ENCODE data around the gene DYNC2I2. TPM values are rescaled to one million over a fixed set of nuclear protein-coding genes. Genes with fewer than 3 reads are reported as not detected.

DYNC2I2 gene
- total and polyA plus RNA-seq, 4 donors = 32.5 to 84.8 (median 66.0) TPM

DNA sequence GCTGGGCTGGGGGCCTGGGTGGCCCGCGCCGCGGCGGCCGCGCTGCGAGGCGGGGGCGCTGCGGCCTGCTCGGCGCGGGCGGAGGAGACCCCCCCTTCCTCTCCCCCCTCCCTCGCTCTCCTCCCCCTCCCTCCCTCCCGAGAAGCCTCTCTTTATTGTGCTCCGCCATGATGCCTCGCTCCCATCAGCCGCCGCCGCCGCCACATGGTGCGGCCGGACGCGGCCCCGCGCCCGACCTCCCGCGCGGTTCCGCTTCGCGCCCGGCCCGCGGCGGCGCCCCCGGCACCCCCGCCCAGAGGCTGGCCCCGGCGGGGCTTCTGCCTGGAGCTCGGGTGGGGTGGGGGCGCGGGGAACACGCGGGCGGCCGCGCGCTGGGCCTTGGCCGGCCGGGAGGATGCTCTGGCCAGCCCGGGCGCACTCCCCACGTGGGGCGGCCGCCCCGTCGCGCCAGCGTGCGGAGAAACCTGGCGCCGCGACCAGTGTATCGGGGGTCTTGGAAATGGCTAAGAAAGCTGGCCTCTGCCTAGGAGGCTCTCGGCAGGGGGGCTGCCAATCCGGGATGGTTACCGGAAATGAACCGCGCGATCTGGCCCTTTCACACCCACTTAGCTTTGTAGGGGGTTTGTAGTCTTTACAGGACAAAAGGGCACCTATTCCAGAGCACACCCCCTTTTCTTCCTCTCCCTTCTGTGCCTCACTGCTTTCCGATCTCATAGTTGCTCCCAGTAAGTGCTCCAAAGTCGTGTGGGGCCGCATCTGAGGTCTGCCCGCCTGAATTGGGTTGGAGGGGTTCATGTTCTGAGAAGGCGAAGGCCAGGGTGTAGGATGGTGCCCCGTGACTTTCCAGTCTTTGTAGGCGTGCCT lies 33.4 kb upstream of the DYNC2I2 start:
- Histone ChIP-seq H3K9me3 (ENCODE audit: control insufficient read depth in 4 of 4, insufficient read depth in 3 of 4, low read length in 3 of 4) (no peaks in the 10 kb centered on the region), H3K27me3 (ENCODE audit: control insufficient read depth in 3 of 3, insufficient read depth in 3 of 3, low read length in 2 of 3) (no peaks in the 10 kb centered on the region), H3K9ac (ENCODE audit: insufficient read depth in 1 of 2, low read length in 2 of 2) (peak overlapping the region; percentile 49 to 90), H3K4me3 (peak overlapping the region; percentile 64), H3K27ac (ENCODE audit: low read depth in 1 of 2, low read length in 1 of 2) (peak overlapping the region; percentile 73 to 99), H3K36me3 (ENCODE audit: control insufficient read depth in 4 of 4, insufficient read depth in 4 of 4, low read length in 4 of 4) (peaks cover 3 to 28% (median 19%) of the 10 kb centered on the region in 4 donors), H3K4me1 (ENCODE audit: control insufficient read depth in 5 of 5, insufficient read depth in 5 of 5, low read length in 5 of 5) (peaks cover 4 to 32% (median 10%) of the 10 kb centered on the region in 5 donors)
- WGBS, 2 donors = 0% methylated on average over 33 to 83 of the region's 83 CpGs
- DNase-seq = peak; percentile 56 to 79 (median 72)
- ATAC-seq (ENCODE audit: insufficient read depth, low FRiP score) = no peak
- TF ChIP-seq, protein P1, sequence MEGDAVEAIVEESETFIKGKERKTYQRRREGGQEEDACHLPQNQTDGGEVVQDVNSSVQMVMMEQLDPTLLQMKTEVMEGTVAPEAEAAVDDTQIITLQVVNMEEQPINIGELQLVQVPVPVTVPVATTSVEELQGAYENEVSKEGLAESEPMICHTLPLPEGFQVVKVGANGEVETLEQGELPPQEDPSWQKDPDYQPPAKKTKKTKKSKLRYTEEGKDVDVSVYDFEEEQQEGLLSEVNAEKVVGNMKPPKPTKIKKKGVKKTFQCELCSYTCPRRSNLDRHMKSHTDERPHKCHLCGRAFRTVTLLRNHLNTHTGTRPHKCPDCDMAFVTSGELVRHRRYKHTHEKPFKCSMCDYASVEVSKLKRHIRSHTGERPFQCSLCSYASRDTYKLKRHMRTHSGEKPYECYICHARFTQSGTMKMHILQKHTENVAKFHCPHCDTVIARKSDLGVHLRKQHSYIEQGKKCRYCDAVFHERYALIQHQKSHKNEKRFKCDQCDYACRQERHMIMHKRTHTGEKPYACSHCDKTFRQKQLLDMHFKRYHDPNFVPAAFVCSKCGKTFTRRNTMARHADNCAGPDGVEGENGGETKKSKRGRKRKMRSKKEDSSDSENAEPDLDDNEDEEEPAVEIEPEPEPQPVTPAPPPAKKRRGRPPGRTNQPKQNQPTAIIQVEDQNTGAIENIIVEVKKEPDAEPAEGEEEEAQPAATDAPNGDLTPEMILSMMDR (IDR thresholded peaks at IDR 0.05; ENCODE audit: control extremely low read depth, extremely low read depth) = no peak

DNA sequence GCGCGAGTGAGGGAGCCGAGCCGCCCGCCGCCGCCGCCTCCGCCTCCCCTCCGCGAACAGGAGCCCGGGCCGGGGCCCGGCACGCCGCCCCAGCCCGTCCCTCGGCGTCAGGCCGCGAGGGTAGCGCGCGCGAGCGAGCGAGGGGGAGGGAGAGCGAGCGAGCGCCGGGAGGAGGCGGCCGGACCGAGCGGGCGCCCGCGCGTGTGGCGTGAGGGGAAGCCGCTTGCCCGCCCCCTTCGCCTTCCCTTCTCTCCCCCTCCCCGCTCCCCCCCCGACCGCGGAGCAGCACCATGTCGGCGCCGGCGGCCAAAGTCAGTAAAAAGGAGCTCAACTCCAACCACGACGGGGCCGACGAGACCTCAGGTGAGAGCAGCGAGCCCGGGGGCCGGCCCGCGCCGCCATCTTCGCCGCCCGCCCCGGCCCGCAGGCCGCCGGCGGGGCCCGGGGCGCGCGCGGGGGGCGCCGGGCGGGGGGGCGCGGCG lies 32.7 kb upstream of the DYNC2I2 start:
- Histone ChIP-seq H3K27me3 (ENCODE audit: control insufficient read depth in 3 of 3, insufficient read depth in 3 of 3, low read length in 2 of 3) (no peaks in the 10 kb centered on the region), H3K9ac (ENCODE audit: insufficient read depth in 1 of 2, low read length in 2 of 2) (no peak overlapping the region), H3K4me3 (peak overlapping the region; percentile 75), H3K27ac (ENCODE audit: low read depth in 1 of 2, low read length in 1 of 2) (peak overlapping the region; percentile 91 to 99), H3K36me3 (ENCODE audit: control insufficient read depth in 4 of 4, insufficient read depth in 4 of 4, low read length in 4 of 4) (peaks cover 2 to 26% (median 16%) of the 10 kb centered on the region in 4 donors), H3K9me3 (ENCODE audit: control insufficient read depth in 4 of 4, insufficient read depth in 3 of 4, low read length in 3 of 4) (no peaks in the 10 kb centered on the region), H3K4me1 (ENCODE audit: control insufficient read depth in 5 of 5, insufficient read depth in 5 of 5, low read length in 5 of 5) (peaks cover 9 to 40% (median 17%) of the 10 kb centered on the region in 5 donors)
- TF ChIP-seq, protein P1 (IDR thresholded peaks at IDR 0.05; ENCODE audit: control extremely low read depth, extremely low read depth) = no peak
- ATAC-seq (ENCODE audit: insufficient read depth, low FRiP score) (peak; percentile 4), DNase-seq (no peak)
- WGBS, 2 donors = 1% methylated on average over 36 to 79 of the region's 80 CpGs

DNA sequence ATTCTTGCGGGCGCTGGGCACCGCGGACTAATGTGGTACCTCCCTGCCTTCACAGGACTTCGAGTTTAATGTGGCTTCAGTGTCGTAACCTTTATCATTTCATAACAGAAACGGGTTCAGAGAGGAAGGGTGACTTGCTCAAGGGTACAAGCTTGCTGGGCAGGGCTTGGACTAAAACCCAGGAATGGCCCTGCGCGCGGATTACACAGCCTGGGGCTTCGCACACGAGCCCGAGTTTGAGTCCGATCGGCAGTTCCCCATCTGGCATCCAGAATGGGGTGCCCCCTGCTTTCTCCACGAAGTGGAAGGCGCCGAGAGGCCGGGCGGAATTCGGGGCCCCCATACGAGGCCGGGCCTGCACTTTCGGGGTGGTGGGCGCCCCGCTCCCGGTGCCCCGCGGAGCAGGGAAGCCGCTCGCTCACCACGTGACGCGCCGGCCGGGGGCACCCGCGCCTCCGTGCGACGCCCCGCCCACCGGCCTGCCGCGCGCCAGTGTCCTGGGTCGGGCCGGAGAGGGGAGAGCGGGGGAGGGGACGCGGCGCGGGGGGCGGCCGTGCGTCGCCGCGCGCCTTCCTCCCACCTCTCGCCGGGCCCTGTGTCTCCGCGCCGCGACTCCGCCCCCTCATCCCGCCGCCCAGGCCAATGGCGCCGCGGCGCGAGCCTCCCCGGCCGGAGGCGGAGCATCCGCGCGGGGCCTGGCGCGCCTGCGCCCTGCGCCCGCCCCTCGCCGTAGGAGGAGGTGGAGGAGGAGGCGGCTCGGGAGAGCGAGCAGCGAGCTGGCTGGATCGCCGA lies 32.0 kb upstream of the DYNC2I2 start, which contains the start of gene SET:
Gene SET (plus strand): TSS at position 722 of the 792 bp plus-strand sequence. CDS start 361 bp downstream, outside the sequence.
- H3K9me3 ChIP-seq (ENCODE audit: control insufficient read depth in 4 of 4, insufficient read depth in 3 of 4, low read length in 3 of 4) = no peaks in the 10 kb centered on the region
- peak within 1 kb of the TSS; percentile 97 to 99 for H3K27ac ChIP-seq (ENCODE audit: low read depth in 1 of 2, low read length in 1 of 2)
- H3K9ac ChIP-seq (ENCODE audit: insufficient read depth in 1 of 2, low read length in 2 of 2) = peak within 1 kb of the TSS; percentile 80 to 82
- DNase-seq = peak; percentile 96 to 99 (median 97)
- peaks cover 9 to 46% (median 17%) of the 10 kb centered on the region in 5 donors for H3K4me1 ChIP-seq (ENCODE audit: control insufficient read depth in 5 of 5, insufficient read depth in 5 of 5, low read length in 5 of 5)
- ATAC-seq (ENCODE audit: insufficient read depth, low FRiP score) = peak; percentile 91
- H3K36me3 ChIP-seq (ENCODE audit: control insufficient read depth in 4 of 4, insufficient read depth in 4 of 4, low read length in 4 of 4) = peaks cover 1 to 20% (median 13%) of the 10 kb centered on the region in 4 donors
- TF ChIP-seq, protein P1 (IDR thresholded peaks at IDR 0.05; ENCODE audit: control extremely low read depth, extremely low read depth) = no peak
- peak within 1 kb of the TSS; percentile 75 for H3K4me3 ChIP-seq
- WGBS, 2 donors = 2 to 3% methylated on average over 38 to 93 of the region's 93 CpGs
- H3K27me3 ChIP-seq (ENCODE audit: control insufficient read depth in 3 of 3, insufficient read depth in 3 of 3, low read length in 2 of 3) = no peaks in the 10 kb centered on the region

Measured in lung (tissue), 12 donors.